Neuronal stem cell (in vitro differentiated cells): Measurements from ENCODE around the gene JMJD6.

ENCODE experiments used
- DNase-seq: peaks from one replicate; pipeline ENCODE4 v3.0.0-alpha.2; 2013; ENCODE audit warnings: low spot score
- H2AFZ ChIP-seq: one replicate; pipeline ENCODE4 v1.6.1; 2013; ENCODE audit warnings: mild to moderate bottlenecking, low read length, inconsistent platforms
- H2AK5ac ChIP-seq: 2 replicates; pipeline ENCODE4 v1.6.1; 2013; ENCODE audit warnings: low read depth, mild to moderate bottlenecking, inconsistent platforms, low read length, moderate library complexity, mixed read lengths
- H2BK120ac ChIP-seq: 2 replicates; pipeline ENCODE4 v1.6.1; 2013; ENCODE audit warnings: low read depth, mild to moderate bottlenecking, inconsistent platforms, low read length, moderate library complexity, mixed read lengths
- H2BK12ac ChIP-seq: one replicate; pipeline ENCODE4 v1.6.1; 2013; ENCODE audit warnings: low read length, inconsistent platforms
- H2BK15ac ChIP-seq: 2 replicates; pipeline ENCODE4 v1.6.1; 2013; ENCODE audit warnings: mild to moderate bottlenecking, low read length, inconsistent platforms, mixed read lengths
- H2BK5ac ChIP-seq: one replicate; pipeline ENCODE4 v1.6.1; 2013; ENCODE audit warnings: inconsistent platforms, mild to moderate bottlenecking, low read length, moderate library complexity
- H3K14ac ChIP-seq: one replicate; pipeline ENCODE4 v1.6.1; 2013; ENCODE audit warnings: low read length, inconsistent platforms
- H3K18ac ChIP-seq: 2 replicates; pipeline ENCODE4 v1.6.1; 2013; ENCODE audit warnings: low read length, inconsistent platforms
- H3K23ac ChIP-seq: 2 replicates; pipeline ENCODE4 v1.6.1; 2013; ENCODE audit warnings: low read depth, mild to moderate bottlenecking, mixed read lengths, low read length, inconsistent platforms; ENCODE audit not compliant: poor library complexity
- H3K27ac ChIP-seq: replicated peaks from 3 replicates; pipeline ENCODE4 v1.5.1; 2013; ENCODE audit warnings: low read length, inconsistent platforms
- H3K27me3 ChIP-seq, 3 experiments: 2 replicates each; pipeline ENCODE4 v1.6.1; 2013; ENCODE audit warnings: low read length in 3 of 3, mild to moderate bottlenecking in 2 of 3, inconsistent platforms in 1 of 3, low read depth in 1 of 3, mixed read lengths in 1 of 3, moderate library complexity in 1 of 3; ENCODE audit not compliant: control insufficient read depth in 3 of 3, insufficient read depth in 3 of 3
- H3K36me3 ChIP-seq, 2 donors: replicated peaks in 1 of 2; 2 replicates each; pipeline ENCODE4 v1.6.1; 2013; ENCODE audit warnings: low read length in 2 of 2; ENCODE audit not compliant: control insufficient read depth in 2 of 2, insufficient read depth in 2 of 2
- H3K4ac ChIP-seq: 2 replicates; pipeline ENCODE4 v1.6.1; 2013; ENCODE audit warnings: inconsistent platforms, mild to moderate bottlenecking, low read length, moderate library complexity
- H3K4me1 ChIP-seq, 2 donors: 1 replicate in 1 of 2; 2 replicates in 1 of 2; pipeline ENCODE4 v1.6.1; 2013; ENCODE audit warnings: low read length in 2 of 2, low read depth in 1 of 2; ENCODE audit not compliant: control insufficient read depth in 2 of 2, insufficient read depth in 1 of 2
- H3K4me2 ChIP-seq: one replicate; pipeline ENCODE4 v1.6.1; 2013; ENCODE audit warnings: mild to moderate bottlenecking, low read length, inconsistent platforms; ENCODE audit not compliant: insufficient read depth, poor library complexity, severe bottlenecking
- H3K4me3 ChIP-seq, 2 donors: 2 replicates each; pipeline ENCODE4 v1.5.1; 2013; ENCODE audit warnings: low read length in 2 of 2, mild to moderate bottlenecking in 2 of 2, inconsistent platforms in 1 of 2, moderate library complexity in 1 of 2
- H3K79me1 ChIP-seq: one replicate; pipeline ENCODE4 v1.6.1; 2013; ENCODE audit warnings: low read depth, mild to moderate bottlenecking, inconsistent platforms, low read length, moderate library complexity
- H3K9ac ChIP-seq: one replicate; pipeline ENCODE4 v1.6.1; 2013; ENCODE audit warnings: mild to moderate bottlenecking, low read depth, low read length, inconsistent platforms; ENCODE audit not compliant: poor library complexity
- H3K9me3 ChIP-seq, 2 donors: replicated peaks in 1 of 2; 2 replicates each; pipeline versions ENCODE3 to v1.6.1; 2013; ENCODE audit warnings: low read length in 2 of 2, mild to moderate bottlenecking in 2 of 2, inconsistent platforms in 1 of 2, low read depth in 1 of 2, mixed read lengths in 1 of 2, moderate library complexity in 1 of 2; ENCODE audit not compliant: control insufficient read depth in 2 of 2, insufficient read depth in 1 of 2
- H4K8ac ChIP-seq: one replicate; pipeline ENCODE4 v1.6.1; 2013; ENCODE audit warnings: low read depth, mild to moderate bottlenecking, inconsistent platforms, low read length, moderate library complexity
- H4K91ac ChIP-seq: one replicate; pipeline ENCODE4 v1.6.1; 2013; ENCODE audit warnings: low read length, low read depth, mild to moderate bottlenecking, inconsistent platforms; ENCODE audit not compliant: poor library complexity
- WGBS, 2 donors: extraction: QIAGEN DNeasy Blood & Tissue Kit; methylation state at CpG; one replicate each; pipeline ENCODE4 v1.1.7; 2013; ENCODE audit warnings: missing lambda C conversion rate in 2 of 2, mixed read lengths in 1 of 2; ENCODE audit not compliant: insufficient read length in 2 of 2, insufficient replicate concordance in 1 of 2; ENCODE audit errors: extremely low coverage in 2 of 2; 5-methylcytosine and 5-hydroxymethylcytosine counted together

Gene JMJD6

DNA sequence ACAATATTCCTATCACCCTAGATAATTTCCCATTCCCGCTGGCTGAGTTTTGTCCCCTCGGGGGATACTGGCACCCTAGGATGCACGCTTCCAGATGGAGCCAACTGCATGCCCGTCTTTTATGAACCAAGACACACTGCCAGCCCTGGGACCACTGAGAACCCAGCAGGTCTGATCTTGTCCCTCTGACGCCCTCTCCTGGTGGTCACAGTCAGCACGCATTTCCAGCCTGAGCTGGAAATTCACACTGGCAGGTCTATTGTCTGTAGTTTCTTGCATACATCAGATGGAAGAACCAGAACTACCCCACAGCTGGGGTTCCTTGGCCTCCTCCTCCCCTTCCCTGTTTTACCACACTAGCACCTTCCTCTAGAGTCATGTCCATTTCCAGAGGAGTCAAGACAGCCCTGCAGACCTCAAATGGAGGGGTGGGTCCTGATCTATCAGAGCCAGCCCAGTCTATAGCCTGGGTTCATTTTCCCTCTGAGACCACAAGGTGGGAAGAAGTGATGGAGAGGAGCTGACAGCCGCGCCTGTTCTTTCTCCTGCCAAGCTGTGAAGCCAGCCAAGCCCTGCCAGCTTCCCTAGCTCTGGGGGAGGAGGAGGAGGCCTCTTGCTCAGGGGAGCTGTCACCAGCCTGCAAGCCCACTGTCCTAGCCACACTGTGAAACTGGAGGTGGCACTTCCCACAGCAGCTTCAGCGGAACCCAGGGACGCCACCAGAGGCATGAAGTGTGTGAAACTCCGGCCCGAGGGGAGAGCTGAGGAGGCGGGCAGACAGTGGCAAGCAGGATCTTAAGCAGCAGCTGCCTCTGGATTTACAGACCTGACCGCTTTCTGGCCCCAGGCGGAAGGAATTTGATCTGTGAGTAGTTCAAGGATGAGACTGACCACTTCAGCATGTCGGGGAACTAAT lies 44.9 kb downstream of the JMJD6 start:
- Histone ChIP-seq H3K4me3 (no peak overlapping the region), H2AK5ac (no peak overlapping the region), H2AFZ (peak overlapping the region; percentile 36), H3K4ac (no peak overlapping the region), H3K4me1 (peaks cover 6 to 8% of the 10 kb centered on the region in 2 donors), H4K8ac (no peak overlapping the region), H3K27me3 (no peaks in the 10 kb centered on the region), H3K23ac (no peak overlapping the region), H3K18ac (no peak overlapping the region), H2BK12ac (no peak overlapping the region), H3K9ac (no peak overlapping the region), H3K4me2 (no peak overlapping the region), H3K14ac (no peak overlapping the region), H4K91ac (no peak overlapping the region), H3K27ac (no peak overlapping the region), H3K9me3 (no peaks in the 10 kb centered on the region), H2BK5ac (no peak overlapping the region), H2BK120ac (no peak overlapping the region), H2BK15ac (no peak overlapping the region), H3K79me1 (no peaks in the 10 kb centered on the region), H3K36me3 (peaks cover 6 to 8% of the 10 kb centered on the region in 2 donors)
- DNase-seq = peak; percentile 73
- no CpG with 5 or more reads among the region's 16 CpGs for WGBS, 2 donors

DNA sequence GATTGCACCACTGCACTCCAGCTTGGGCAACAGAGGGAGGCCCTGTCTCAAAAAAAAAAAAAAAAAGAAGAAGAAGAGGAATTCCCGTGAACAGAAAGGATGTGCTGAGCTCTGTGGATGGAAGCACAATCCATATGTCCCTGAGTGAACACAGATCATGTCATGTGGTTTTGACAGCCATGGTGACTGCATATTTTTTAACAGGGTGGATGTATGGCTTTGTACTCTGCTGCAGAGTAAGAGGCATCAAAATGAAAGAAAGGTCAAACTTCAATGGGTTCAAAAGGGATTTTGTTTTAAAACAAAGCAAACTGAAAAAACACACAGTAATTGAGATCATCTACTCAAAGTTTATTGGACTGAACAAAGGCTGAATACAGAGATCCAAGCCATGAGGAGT lies 47.2 kb downstream of the JMJD6 start:
- Histone ChIP-seq H3K4me1 (peaks cover 6 to 8% of the 10 kb centered on the region in 2 donors), H3K18ac (no peak overlapping the region), H4K91ac (no peak overlapping the region), H3K9ac (no peak overlapping the region), H3K27me3 (no peaks in the 10 kb centered on the region), H3K4me2 (no peak overlapping the region), H3K23ac (no peak overlapping the region), H2BK15ac (no peak overlapping the region), H2AK5ac (no peak overlapping the region), H2BK5ac (no peak overlapping the region), H3K79me1 (no peaks in the 10 kb centered on the region), H2AFZ (no peak overlapping the region), H3K9me3 (no peaks in the 10 kb centered on the region), H3K4ac (no peak overlapping the region), H3K27ac (no peak overlapping the region), H2BK120ac (no peak overlapping the region), H4K8ac (no peak overlapping the region), H3K36me3 (peaks cover 6 to 8% of the 10 kb centered on the region in 2 donors), H2BK12ac (no peak overlapping the region), H3K14ac (no peak overlapping the region), H3K4me3 (no peak overlapping the region)
- no CpG with 5 or more reads among the region's 1 CpG for WGBS, 2 donors
- no peak for DNase-seq

DNA sequence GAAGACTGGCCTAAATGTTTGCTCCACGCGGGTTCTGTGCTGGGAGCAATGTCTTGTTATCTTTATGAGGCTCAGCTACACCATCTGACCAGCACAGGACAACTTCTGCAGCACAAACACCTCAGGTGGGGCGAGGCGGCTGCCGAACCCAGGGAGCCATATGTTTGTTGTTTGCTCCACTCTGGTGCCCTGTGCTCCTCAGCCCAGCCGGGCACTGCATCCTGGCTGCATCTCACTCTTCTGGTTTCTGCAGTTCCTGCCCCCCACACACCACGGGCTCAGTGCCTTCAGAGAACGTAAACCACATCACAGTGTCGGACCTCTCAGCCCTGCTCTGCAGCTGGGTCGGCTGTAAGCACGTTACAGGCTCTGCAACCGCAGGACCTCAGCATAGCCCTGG lies 48.1 kb downstream of the JMJD6 start:
- Histone ChIP-seq H3K79me1 (no peaks in the 10 kb centered on the region), H3K4ac (no peak overlapping the region), H3K27me3 (no peaks in the 10 kb centered on the region), H3K9me3 (no peaks in the 10 kb centered on the region), H4K8ac (no peak overlapping the region), H3K4me1 (peaks cover 2 to 4% of the 10 kb centered on the region in 2 donors), H3K23ac (peak overlapping the region; percentile 34), H2BK120ac (no peak overlapping the region), H2AK5ac (no peak overlapping the region), H2BK15ac (no peak overlapping the region), H2AFZ (no peak overlapping the region), H2BK12ac (no peak overlapping the region), H3K9ac (peak overlapping the region; percentile 50), H4K91ac (no peak overlapping the region), H2BK5ac (no peak overlapping the region), H3K27ac (no peak overlapping the region), H3K18ac (no peak overlapping the region), H3K14ac (peak overlapping the region; percentile 47), H3K36me3 (peaks cover 5 to 6% of the 10 kb centered on the region in 2 donors), H3K4me2 (no peak overlapping the region), H3K4me3 (no peak overlapping the region)
- no CpG with 5 or more reads among the region's 12 CpGs for WGBS, 2 donors
- DNase-seq = no peak

DNA sequence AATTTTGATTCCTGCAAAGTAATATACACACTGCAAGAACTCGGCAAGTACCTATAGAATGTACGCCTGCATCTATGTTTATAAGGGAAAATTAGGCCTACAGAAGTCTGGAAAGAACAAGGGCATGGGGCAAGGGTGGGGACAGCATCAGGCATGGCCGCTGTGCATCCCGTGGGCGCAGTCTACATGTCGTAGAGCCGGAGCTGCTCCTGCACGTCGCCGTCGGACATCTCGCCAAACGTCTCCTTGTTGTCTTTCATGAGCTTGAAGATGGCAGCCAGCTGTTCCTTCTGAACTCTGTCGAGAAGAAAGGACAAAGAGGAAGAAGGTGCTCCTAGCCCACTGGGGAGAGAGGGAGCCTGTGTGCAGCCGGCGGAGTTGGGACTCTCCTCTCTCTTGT lies 49.0 kb downstream of the JMJD6 start:
- WGBS, 2 donors = no CpG with 5 or more reads among the region's 16 CpGs
- Histone ChIP-seq H2AFZ (no peak overlapping the region), H3K79me1 (no peaks in the 10 kb centered on the region), H3K9me3 (no peaks in the 10 kb centered on the region), H4K8ac (no peak overlapping the region), H3K4me3 (no peak overlapping the region), H3K14ac (no peak overlapping the region), H3K4me1 (peaks cover 0 to 3% of the 10 kb centered on the region in 2 donors), H2BK5ac (no peak overlapping the region), H2BK15ac (no peak overlapping the region), H3K4me2 (no peak overlapping the region), H2BK12ac (no peak overlapping the region), H3K9ac (no peak overlapping the region), H3K36me3 (peaks cover 1 to 5% of the 10 kb centered on the region in 2 donors), H3K27me3 (no peaks in the 10 kb centered on the region), H4K91ac (no peak overlapping the region), H2AK5ac (no peak overlapping the region), H3K27ac (no peak overlapping the region), H3K18ac (no peak overlapping the region), H3K4ac (no peak overlapping the region), H2BK120ac (no peak overlapping the region), H3K23ac (no peak overlapping the region)
- no peak for DNase-seq
